MCF 10A (cell line): Measurements from ENCODE around the gene CEP170. TPM values are rescaled to one million over a fixed set of nuclear protein-coding genes. Genes with fewer than 3 reads are reported as not detected.
"Not testable (repeated sequence)": the region's sequence is repeated elsewhere in the genome, so short reads cannot be mapped to it uniquely, and the experiment has no call there.

Experiments used
- BruUV-seq: library from RNA; stranded (reverse); fragments of 400-500 nt; replicated peaks from 2 replicates; lab custom pipeline; 2021; lab: Mats Ljungman, UMichigan
- CTCF ChIA-PET: fragments of 300-600 bp; sonication (Branson Sonifier 250); formaldehyde crosslinking; extraction: SDS; loops from one replicate; lab custom pipeline; 2021; ENCODE audit warnings: antibody characterized with exemption, inconsistent platforms; lab: Yijun Ruan, JAX
- POLR2A ChIA-PET: fragments of 300-600, 350-650 bp; sonication (Branson Sonifier 250); formaldehyde crosslinking; extraction: SDS; loops from one replicate; lab custom pipeline; 2020; ENCODE audit warnings: antibody characterized with exemption, inconsistent platforms; lab: Yijun Ruan, JAX
- DNase-seq: peaks from one replicate; pipeline ENCODE4 v3.0.0-alpha.2; 2018; ENCODE audit not compliant: unreplicated experiment
- H3K27ac Mint-ChIP-seq: one replicate; pipeline ENCODE4 v1.8.0; 2022; ENCODE audit warnings: mild to moderate bottlenecking, low read depth, mixed read lengths; ENCODE audit not compliant: unreplicated experiment
- H3K27me3 Mint-ChIP-seq: one replicate; pipeline ENCODE4 v1.8.0; 2022; ENCODE audit warnings: mixed read lengths; ENCODE audit not compliant: insufficient read depth, unreplicated experiment
- H3K36me3 Mint-ChIP-seq: one replicate; pipeline ENCODE4 v1.8.0; 2022; ENCODE audit warnings: mild to moderate bottlenecking, moderate library complexity, mixed read lengths; ENCODE audit not compliant: insufficient read depth, unreplicated experiment
- H3K4me1 Mint-ChIP-seq: one replicate; pipeline ENCODE4 v1.8.0; 2022; ENCODE audit warnings: mixed read lengths; ENCODE audit not compliant: insufficient read depth, unreplicated experiment
- H3K4me3 Mint-ChIP-seq: one replicate; pipeline ENCODE4 v1.8.0; 2022; ENCODE audit warnings: mild to moderate bottlenecking, moderate library complexity, mixed read lengths; ENCODE audit not compliant: unreplicated experiment
- H3K9me3 Mint-ChIP-seq: one replicate; pipeline ENCODE4 v1.8.0; 2022; ENCODE audit warnings: mixed read lengths; ENCODE audit not compliant: unreplicated experiment
- CTCF ChIP-seq: fragments of 200-600 bp; IDR thresholded peaks from one replicate; pipeline ENCODE4 v1.8.0; 2022; ENCODE audit warnings: antibody characterized with exemption, mild to moderate bottlenecking; ENCODE audit not compliant: unreplicated experiment
- intact Hi-C: fragments of 100-400 bp; cut with micrococcal nuclease; formaldehyde crosslinking; loops from 2 replicates; pipeline ENCODE4 v1.14.1; 2022
- total RNA-seq: library from RNA; stranded (reverse); gene quantifications from 2 replicates; pipeline ENCODE4 v1.2.3, GENCODE V29; 2022

Gene CEP170
- total RNA-seq, 1 experiment from 2014 or later, result 182 TPM

GRCh38 chr1:243186201-243186995 lies 68.7 kb downstream of the CEP170 start:
- CTCF ChIA-PET, H3K9me3 Mint-ChIP-seq, POLR2A ChIA-PET, BruUV-seq, H3K4me3 Mint-ChIP-seq, H3K4me1 Mint-ChIP-seq, H3K27me3 Mint-ChIP-seq, DNase-seq, H3K27ac Mint-ChIP-seq, intact Hi-C loops: not testable (repeated sequence)
- peaks cover 44% of the 10 kb centered on the region for H3K36me3 Mint-ChIP-seq

- H3K27ac Mint-ChIP-seq, BruUV-seq, H3K9me3 Mint-ChIP-seq, DNase-seq, H3K27me3 Mint-ChIP-seq, CTCF ChIA-PET, H3K4me1 Mint-ChIP-seq, H3K4me3 Mint-ChIP-seq, intact Hi-C loops, POLR2A ChIA-PET: not testable (repeated sequence)
- H3K36me3 Mint-ChIP-seq, result peaks cover 37% of the 10 kb centered on the region
Observed at GRCh38 chr1:243184787-243185186, 70.3 kb downstream of the CEP170 start.

- DNase-seq, BruUV-seq, H3K9me3 Mint-ChIP-seq, H3K27me3 Mint-ChIP-seq, H3K27ac Mint-ChIP-seq, H3K4me3 Mint-ChIP-seq, intact Hi-C loops, H3K4me1 Mint-ChIP-seq, POLR2A ChIA-PET: not testable (repeated sequence)
- H3K36me3 Mint-ChIP-seq, result peaks cover 44% of the 10 kb centered on the region
- CTCF ChIA-PET, result interaction anchor here (0.5 kb wide), 1 partner anchor 1189 kb away, joined by 4 read pairs; no protein-coding TSS in a partner anchor
Observed at GRCh38 chr1:243183661-243184060, 71.4 kb downstream of the CEP170 start.

- intact Hi-C loops, CTCF ChIA-PET, H3K4me1 Mint-ChIP-seq, H3K9me3 Mint-ChIP-seq, H3K27me3 Mint-ChIP-seq, POLR2A ChIA-PET, H3K4me3 Mint-ChIP-seq, DNase-seq, H3K27ac Mint-ChIP-seq, BruUV-seq: not testable (repeated sequence)
- peaks cover 46% of the 10 kb centered on the region for H3K36me3 Mint-ChIP-seq
Observed at GRCh38 chr1:243183176-243183575, 71.9 kb downstream of the CEP170 start.

GRCh38 chr1:243179720-243180119 lies 75.4 kb downstream of the CEP170 start:
- H3K36me3 Mint-ChIP-seq, result peaks cover 26% of the 10 kb centered on the region
- BruUV-seq, result no TSS peak
- TF ChIP-seq CTCF, result no peak
- CTCF ChIA-PET, result no interaction called here
- H3K4me3 Mint-ChIP-seq, result no peak overlapping the region
- H3K9me3 Mint-ChIP-seq, result no peaks in the 10 kb centered on the region
- no peak overlapping the region for H3K27ac Mint-ChIP-seq
- H3K4me1 Mint-ChIP-seq, result no peaks in the 10 kb centered on the region
- DNase-seq, result peak; percentile 38
- POLR2A ChIA-PET, result interaction anchor here (0.9 kb wide), 1 partner anchor 76 kb away, joined by 3 read pairs; the partner anchor contains the start of genes CEP170 and SDCCAG8
- intact Hi-C loops, result no loop called here
- no peaks in the 10 kb centered on the region for H3K27me3 Mint-ChIP-seq

- H3K27me3 Mint-ChIP-seq, DNase-seq, POLR2A ChIA-PET, intact Hi-C loops, CTCF ChIA-PET, H3K4me3 Mint-ChIP-seq, H3K27ac Mint-ChIP-seq, BruUV-seq, H3K4me1 Mint-ChIP-seq, H3K9me3 Mint-ChIP-seq: not testable (repeated sequence)
- H3K36me3 Mint-ChIP-seq, result peaks cover 15% of the 10 kb centered on the region
Observed at GRCh38 chr1:243177792-243178191, 77.3 kb downstream of the CEP170 start.

- H3K27me3 Mint-ChIP-seq, H3K4me3 Mint-ChIP-seq, H3K9me3 Mint-ChIP-seq, H3K27ac Mint-ChIP-seq, POLR2A ChIA-PET, BruUV-seq, H3K4me1 Mint-ChIP-seq: not testable (repeated sequence)
- CTCF ChIA-PET, result interaction anchor here (0.6 to 0.7 kb wide), 3 partner anchors 255 to 1642 kb away, joined by 4 to 5 read pairs (median 4); partner anchors contain the start of gene KMO
- DNase-seq, result peak; percentile 9
- intact Hi-C loops, result loop anchor here (5.0 kb wide), 1 partner anchor 78 kb away; no protein-coding TSS in a partner anchor
- H3K36me3 Mint-ChIP-seq, result peaks cover 24% of the 10 kb centered on the region
Observed at GRCh38 chr1:243173758-243174369, 81.2 kb downstream of the CEP170 start.

- CTCF ChIA-PET, result not testable (repeated sequence)
Observed at GRCh38 chr1:243164911-243165310, 90.2 kb downstream of the CEP170 start.

More at GRCh38 chr1:243164911-243165310, 90.2 kb downstream of the CEP170 start:
- DNase-seq, BruUV-seq, H3K9me3 Mint-ChIP-seq, H3K4me1 Mint-ChIP-seq, H3K4me3 Mint-ChIP-seq, H3K27ac Mint-ChIP-seq, POLR2A ChIA-PET, H3K27me3 Mint-ChIP-seq: not testable (repeated sequence)
- H3K36me3 Mint-ChIP-seq, result peaks cover 32% of the 10 kb centered on the region
- intact Hi-C loops, result loop anchor here (10.0 kb wide), 1 partner anchor 160 kb away; no protein-coding TSS in a partner anchor
